HG03354 (cell line): ENCODE measurements around the gene SETD6.

Source experiments
- ATAC-seq: cut with Tn5 transposase; IDR thresholded peaks from one replicate; pipeline ENCODE4 v1.9.1; 2021; ENCODE audit warnings: mild to moderate bottlenecking; ENCODE audit not compliant: unreplicated experiment, poor library complexity, severe bottlenecking

The SETD6 gene

GRCh38 chr16:58506241-58507194 is 8.8 kb upstream of the SETD6 start:
- no peak for ATAC-seq

GRCh38 chr16:58507195-58507962 is 7.9 kb upstream of the SETD6 start:
- ATAC-seq: no peak

GRCh38 chr16:58507963-58508670 is 7.2 kb upstream of the SETD6 start:
- no peak for ATAC-seq

GRCh38 chr16:58508671-58509251 is 6.6 kb upstream of the SETD6 start:
- ATAC-seq: no peak

- ATAC-seq: no peak
These were observed 5.8 kb upstream of the SETD6 start for GRCh38 chr16:58509256-58510096.

- ATAC-seq: no peak
These were observed 5.1 kb upstream of the SETD6 start for GRCh38 chr16:58510097-58510775.

GRCh38 chr16:58510776-58511628 is 4.3 kb upstream of the SETD6 start:
- no peak for ATAC-seq

- peak; percentile 38 for ATAC-seq
These were observed 3.1 kb upstream of the SETD6 start for GRCh38 chr16:58511933-58512815.

- ATAC-seq: no peak
These were observed 1.4 kb upstream of the SETD6 start for GRCh38 chr16:58513874-58514273.

GRCh38 chr16:58515871-58516767 is 802 bp downstream of the SETD6 start:
- ATAC-seq: peak; percentile 58

- no peak for ATAC-seq
These were observed 1.4 kb downstream of the SETD6 start for GRCh38 chr16:58516768-58517107.

GRCh38 chr16:58518083-58518979 is 3.0 kb downstream of the SETD6 start:
- peak; percentile 30 for ATAC-seq

- ATAC-seq: no peak
These were observed 3.7 kb downstream of the SETD6 start for GRCh38 chr16:58518980-58519368.

- ATAC-seq: no peak
These were observed 4.4 kb downstream of the SETD6 start for GRCh38 chr16:58519707-58520106.

GRCh38 chr16:58530179-58530578 is 14.9 kb downstream of the SETD6 start:
- no peak for ATAC-seq
